ENCODE measurements around the gene IFNAR2. TPM values are rescaled to one million over a fixed set of nuclear protein-coding genes. Genes with fewer than 3 reads are reported as not detected.

Gene IFNAR2
- total RNA-seq, 4 donors from 2014 or later: 3.3 to 6.5 (median 3.8) TPM

GRCh38 chr21:33228455-33228854 lies 1.3 kb upstream of the IFNAR2 start:
- no peaks in the 10 kb centered on the region for H3K9me3 ChIP-seq
- H3K4me1 ChIP-seq: peaks cover 25% of the 10 kb centered on the region
- TF ChIP-seq POLR2A (IDR thresholded peaks at IDR 0.05): no peak
- no peak for TF ChIP-seq POLR2AphosphoS5 (IDR thresholded peaks at IDR 0.05)
- no peak for TF ChIP-seq CTCF (IDR thresholded peaks at IDR 0.05)
- TF ChIP-seq EP300 (IDR thresholded peaks at IDR 0.05): no peak
- no peak overlapping the region for H3K27ac ChIP-seq
- H3K27me3 ChIP-seq: no peaks in the 10 kb centered on the region
- 63% methylated on average over 3 of the region's 3 CpGs for WGBS
- no peak overlapping the region for H3K4me3 ChIP-seq
- no peaks in the 10 kb centered on the region for H3K36me3 ChIP-seq
- no peak for DNase-seq (ENCODE audit: low spot score in 2 of 2)

- Histone ChIP-seq H3K36me3 (no peaks in the 10 kb centered on the region), H3K27me3 (no peaks in the 10 kb centered on the region), H3K4me1 (peaks cover 25% of the 10 kb centered on the region), H3K4me3 (peak overlapping the region; percentile 83), H3K9me3 (no peaks in the 10 kb centered on the region), H3K27ac (peak overlapping the region; percentile 94)
- DNase-seq (ENCODE audit: low spot score in 2 of 2): no peak
- WGBS: 27% methylated on average over 18 of the region's 18 CpGs
- TF ChIP-seq EP300 (IDR thresholded peaks at IDR 0.05): no peak
- TF ChIP-seq CTCF (IDR thresholded peaks at IDR 0.05): no peak
- no peak for TF ChIP-seq POLR2A (IDR thresholded peaks at IDR 0.05)
- no peak for TF ChIP-seq POLR2AphosphoS5 (IDR thresholded peaks at IDR 0.05)
Measured at GRCh38 chr21:33229099-33229783, 497 bp upstream of the IFNAR2 start.

- Histone ChIP-seq H3K4me3 (peak overlapping the region; percentile 83), H3K27ac (peak overlapping the region; percentile 94), H3K4me1 (peaks cover 25% of the 10 kb centered on the region), H3K9me3 (no peaks in the 10 kb centered on the region), H3K36me3 (no peaks in the 10 kb centered on the region), H3K27me3 (no peaks in the 10 kb centered on the region)
- DNase-seq (ENCODE audit: low spot score in 2 of 2): peak; percentile 75 to 84
- 5% methylated on average over 18 of the region's 30 CpGs for WGBS
- TF ChIP-seq POLR2AphosphoS5 (IDR thresholded peaks at IDR 0.05): no peak
- no peak for TF ChIP-seq EP300 (IDR thresholded peaks at IDR 0.05)
- no peak for TF ChIP-seq CTCF (IDR thresholded peaks at IDR 0.05)
- no peak for TF ChIP-seq POLR2A (IDR thresholded peaks at IDR 0.05)
Measured at GRCh38 chr21:33230545-33231324, 997 bp downstream of the IFNAR2 start.

GRCh38 chr21:33231526-33231925 lies 1.8 kb downstream of the IFNAR2 start:
- peaks cover 25% of the 10 kb centered on the region for H3K4me1 ChIP-seq
- 80% methylated on average over 8 of the region's 8 CpGs for WGBS
- peak overlapping the region; percentile 83 for H3K4me3 ChIP-seq

More at GRCh38 chr21:33231526-33231925, 1.8 kb downstream of the IFNAR2 start:
- Histone ChIP-seq H3K27ac (no peak overlapping the region), H3K9me3 (no peaks in the 10 kb centered on the region), H3K36me3 (no peaks in the 10 kb centered on the region), H3K27me3 (no peaks in the 10 kb centered on the region)
- TF ChIP-seq POLR2AphosphoS5 (IDR thresholded peaks at IDR 0.05) (no peak), POLR2A (IDR thresholded peaks at IDR 0.05) (no peak), CTCF (IDR thresholded peaks at IDR 0.05) (no peak), EP300 (IDR thresholded peaks at IDR 0.05) (no peak)
- DNase-seq (ENCODE audit: low spot score in 2 of 2): no peak

Measured in suprapubic skin (tissue), 4 donors.